Psoas muscle (tissue), 8 donors: ENCODE results near the gene SLC7A14. TPM values are rescaled to one million over a fixed set of nuclear protein-coding genes. Genes with fewer than 3 reads are reported as not detected.

Experiments used
- ATAC-seq, 4 donors: fragments of 200-7000 bp; cut with Tn5 transposase; one replicate each; pipeline ENCODE4 v1.9.1; 2020; ENCODE audit warnings: moderate library complexity in 3 of 4, mild to moderate bottlenecking in 2 of 4
- DNase-seq, 2 donors: peaks; one replicate each; pipeline ENCODE4 v3.0.0-alpha.2; 2020
- H3K27ac ChIP-seq: fragments of 200-600 bp; one replicate; pipeline ENCODE4 v1.8.0; 2022
- H3K27me3 ChIP-seq, 3 donors: fragments of 200-600 bp in 1 of 3; one replicate each; pipeline versions ENCODE4 v1.6.1 to v1.8.0; 2013 to 2022; ENCODE audit warnings: low read length in 2 of 3, mild to moderate bottlenecking in 2 of 3, moderate library complexity in 1 of 3; ENCODE audit not compliant: insufficient read depth in 3 of 3
- H3K36me3 ChIP-seq, 2 donors: fragments of 200-600 bp in 1 of 2; one replicate each; pipeline versions ENCODE4 v1.6.1 to v1.8.0; 2013 to 2022; ENCODE audit warnings: low read depth in 1 of 2, mild to moderate bottlenecking in 1 of 2, moderate library complexity in 1 of 2; ENCODE audit not compliant: insufficient read depth in 1 of 2
- H3K4me1 ChIP-seq: fragments of 200-600 bp; one replicate; pipeline ENCODE4 v1.8.0; 2022
- H3K4me3 ChIP-seq: fragments of 200-600 bp; one replicate; pipeline ENCODE4 v1.8.0; 2022; ENCODE audit warnings: mild to moderate bottlenecking
- H3K9me3 ChIP-seq: fragments of 200-600 bp; one replicate; pipeline ENCODE4 v1.8.0; 2022
- CTCF ChIP-seq: fragments of 200-600 bp; IDR thresholded peaks from one replicate; pipeline ENCODE4 v1.8.0; 2022; ENCODE audit warnings: antibody characterized with exemption
- WGBS, 3 donors: extraction: QIAGEN DNeasy Blood & Tissue Kit; methylation state at CpG; one replicate each; pipeline versions ENCODE4 v1.1.6 to v1.1.7; 2013; 5-methylcytosine and 5-hydroxymethylcytosine counted together
- intact Hi-C, 2 donors: fragments of 100-400 bp; cut with DNase I; formaldehyde crosslinking; loops; one replicate each; pipeline versions ENCODE4 v1.11.0 to v1.14.2; 2022
- polyA plus RNA-seq, 3 donors: library from polyadenylated mRNA; stranded (reverse); fragments of 200-250 nt; gene quantifications; one replicate each; pipeline ENCODE4 v1.2.3, GENCODE V29; 2013
- total RNA-seq, 4 donors: library from RNA; stranded (reverse); fragmentation: NEBNext Ultra II Directional in 2 of 4; extraction: Animal tissue kit (Norgen Biotek cat#: 25700) in 2 of 4; gene quantifications; one replicate each; pipeline versions ENCODE4 v1.2.1 to v1.2.4, GENCODE V29; 2021 to 2023
- donor health status: healthy with polysubstance abuse.
- donor health status: DM: no; HTN: no; CAD: no; lungs with moderate emphysema.
- donor health status: Bipolar disorder and iron deficiency.
- donor health status: healthy.
- donor health status: DM: yes; HTN: yes; CAD: no.
- donor health status: DM: no; HTN: no; CAD: no.
- donor health status: DM: no; HTN: no; CAD: no.
- donor health status: DM: yes; HTN: yes; CAD: no.

The SLC7A14 gene
- total and polyA plus RNA-seq, 7 donors: under 0.01 to 0.04 (median 0.01) TPM; not detected in 4

- no peak overlapping the region for H3K27ac ChIP-seq
- 59 to 72% (median 59%) methylated on average over 2 of the region's 2 CpGs for WGBS, 3 donors
- no peak overlapping the region for H3K4me3 ChIP-seq
- intact Hi-C loops: no loop called here
- ATAC-seq: no peak
- no peak for TF ChIP-seq CTCF
- DNase-seq: no peak
- no peaks in the 10 kb centered on the region for H3K9me3 ChIP-seq
- no peaks in the 10 kb centered on the region for H3K4me1 ChIP-seq
- H3K27me3 ChIP-seq: no peaks in the 10 kb centered on the region
- H3K36me3 ChIP-seq: no peaks in the 10 kb centered on the region
Observed at GRCh38 chr3:170522201-170522600, 63.7 kb downstream of the SLC7A14 start.

GRCh38 chr3:170520996-170521395, 64.9 kb downstream of the SLC7A14 start:
- Histone ChIP-seq H3K27me3 (no peaks in the 10 kb centered on the region), H3K4me3 (no peak overlapping the region), H3K27ac (no peak overlapping the region), H3K36me3 (no peaks in the 10 kb centered on the region), H3K4me1 (no peaks in the 10 kb centered on the region), H3K9me3 (no peaks in the 10 kb centered on the region)
- 47 to 50% (median 48%) methylated on average over 2 of the region's 2 CpGs for WGBS, 3 donors
- ATAC-seq: no peak
- DNase-seq: no peak
- intact Hi-C loops: no loop called here
- TF ChIP-seq CTCF: no peak

GRCh38 chr3:170517242-170517945, 68.5 kb downstream of the SLC7A14 start:
- no peaks in the 10 kb centered on the region for H3K36me3 ChIP-seq
- H3K27ac ChIP-seq: no peak overlapping the region
- no peaks in the 10 kb centered on the region for H3K4me1 ChIP-seq
- no peak for DNase-seq
- no peak for TF ChIP-seq CTCF
- H3K4me3 ChIP-seq: no peak overlapping the region
- 64 to 75% (median 68%) methylated on average over 3 of the region's 3 CpGs for WGBS, 3 donors
- no peak for ATAC-seq
- no peaks in the 10 kb centered on the region for H3K27me3 ChIP-seq
- no peaks in the 10 kb centered on the region for H3K9me3 ChIP-seq
- intact Hi-C loops: no loop called here

GRCh38 chr3:170513642-170514041, 72.2 kb downstream of the SLC7A14 start:
- WGBS, 3 donors: 71 to 79% (median 76%) methylated on average over 2 of the region's 2 CpGs
- Histone ChIP-seq H3K4me1 (no peaks in the 10 kb centered on the region), H3K4me3 (no peak overlapping the region), H3K27me3 (no peaks in the 10 kb centered on the region), H3K27ac (no peak overlapping the region), H3K9me3 (no peaks in the 10 kb centered on the region), H3K36me3 (no peaks in the 10 kb centered on the region)
- intact Hi-C loops: no loop called here
- no peak for TF ChIP-seq CTCF
- ATAC-seq (no peak), DNase-seq (no peak)

- WGBS, 3 donors: 81 to 83% (median 82%) methylated on average over 4 of the region's 4 CpGs
- H3K36me3 ChIP-seq: no peaks in the 10 kb centered on the region
- H3K4me1 ChIP-seq: no peaks in the 10 kb centered on the region
- ATAC-seq (no peak), DNase-seq (no peak)
- no peak overlapping the region for H3K4me3 ChIP-seq
- no peak for TF ChIP-seq CTCF
- H3K9me3 ChIP-seq: no peaks in the 10 kb centered on the region
- intact Hi-C loops: no loop called here
- no peak overlapping the region for H3K27ac ChIP-seq
- H3K27me3 ChIP-seq: no peaks in the 10 kb centered on the region
Observed at GRCh38 chr3:170511371-170511770, 74.5 kb downstream of the SLC7A14 start.
